ENCODE results near the gene TMEM141. TPM values are rescaled to one million over a fixed set of nuclear protein-coding genes. Genes with fewer than 3 reads are reported as not detected.
"Not testable (repeated sequence)": the region's sequence is repeated elsewhere in the genome, so short reads cannot be mapped to it uniquely, and the experiment has no call there.

Gene TMEM141
- total RNA-seq, 1 donor from 2014 or later: 37.8 TPM

DNA sequence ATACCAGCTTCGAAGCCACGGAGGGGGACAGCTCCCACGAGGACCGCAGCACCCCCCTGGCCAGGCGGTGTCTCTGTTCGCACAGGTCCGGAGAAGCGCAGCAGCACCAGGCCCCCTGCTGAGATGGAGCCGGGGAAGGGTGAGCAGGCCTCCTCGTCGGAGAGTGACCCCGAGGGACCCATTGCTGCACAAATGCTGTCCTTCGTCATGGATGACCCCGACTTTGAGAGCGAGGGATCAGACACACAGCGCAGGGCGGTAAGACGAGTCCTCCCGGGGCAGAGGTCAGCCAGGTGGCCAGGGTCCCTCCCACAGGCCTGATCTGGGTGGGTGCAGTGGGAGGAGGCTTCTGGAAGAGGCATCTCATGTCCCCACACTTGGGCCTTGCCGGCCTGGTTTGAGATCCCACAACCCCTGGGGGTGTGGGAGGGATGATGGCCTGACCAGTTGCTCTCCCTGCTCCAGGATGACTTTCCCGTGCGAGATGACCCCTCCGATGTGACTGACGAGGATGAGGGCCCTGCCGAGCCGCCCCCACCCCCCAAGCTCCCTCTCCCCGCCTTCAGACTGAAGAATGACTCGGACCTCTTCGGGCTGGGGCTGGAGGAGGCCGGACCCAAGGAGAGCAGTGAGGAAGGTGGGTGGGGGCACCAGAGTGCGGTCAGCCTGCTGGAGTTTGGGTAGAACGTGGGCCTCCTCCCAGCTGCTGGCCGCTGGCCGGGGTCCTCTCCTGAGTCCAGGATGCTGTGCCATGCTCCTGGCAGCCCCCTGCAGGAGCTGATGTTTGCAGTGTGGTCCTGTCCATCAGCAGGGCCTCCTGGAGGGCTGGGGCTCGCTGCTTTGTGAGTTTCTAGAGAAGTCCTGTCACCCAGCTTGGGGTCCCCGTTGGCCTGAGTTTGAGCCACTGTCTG is 48.3 kb downstream of the TMEM141 start:
- intact Hi-C loops (cut with DNase I): loop anchor here (10.0 kb wide), 1 partner anchor 185 kb away; the partner anchor contains the start of gene ABCA2
- no peak for DNase-seq (ENCODE audit: low spot score)
- ATAC-seq: no peak

DNA sequence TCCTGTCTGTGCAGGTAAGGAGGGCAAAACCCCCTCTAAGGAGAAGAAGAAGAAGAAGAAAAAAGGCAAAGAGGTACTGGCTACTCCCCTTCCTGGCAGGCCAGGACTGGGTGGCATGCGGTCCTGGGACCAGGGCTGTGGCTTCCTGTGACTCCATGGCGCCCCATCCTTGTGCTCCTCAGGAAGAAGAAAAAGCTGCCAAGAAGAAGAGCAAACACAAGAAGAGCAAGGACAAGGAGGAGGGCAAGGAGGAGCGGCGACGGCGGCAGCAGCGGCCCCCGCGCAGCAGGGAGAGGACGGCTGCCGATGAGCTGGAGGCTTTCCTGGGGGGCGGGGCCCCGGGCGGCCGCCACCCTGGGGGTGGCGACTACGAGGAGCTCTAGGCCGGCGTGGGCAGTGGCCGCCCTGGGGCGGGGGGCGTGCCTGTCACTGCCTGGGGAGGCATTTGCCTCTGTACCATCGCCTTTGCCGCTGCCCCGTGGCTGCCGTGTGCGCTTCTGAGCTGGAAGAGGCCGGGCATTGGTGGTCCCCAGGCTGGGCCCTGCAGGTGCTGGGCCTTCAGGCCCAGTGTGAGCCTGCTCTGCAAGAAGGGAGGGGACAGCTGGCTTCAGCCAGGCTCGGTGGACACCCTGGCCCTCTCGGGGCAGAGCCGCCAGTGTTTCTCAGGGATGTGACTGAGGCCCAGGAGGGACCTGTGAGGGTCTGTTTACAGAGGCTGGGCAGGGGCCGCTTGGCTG is 49.2 kb downstream of the TMEM141 start:
- intact Hi-C loops (cut with DNase I): loop anchor here (10.0 kb wide), 1 partner anchor 184 kb away; the partner anchor contains the start of gene ABCA2
- no peak for ATAC-seq
- DNase-seq (ENCODE audit: low spot score): no peak

DNA sequence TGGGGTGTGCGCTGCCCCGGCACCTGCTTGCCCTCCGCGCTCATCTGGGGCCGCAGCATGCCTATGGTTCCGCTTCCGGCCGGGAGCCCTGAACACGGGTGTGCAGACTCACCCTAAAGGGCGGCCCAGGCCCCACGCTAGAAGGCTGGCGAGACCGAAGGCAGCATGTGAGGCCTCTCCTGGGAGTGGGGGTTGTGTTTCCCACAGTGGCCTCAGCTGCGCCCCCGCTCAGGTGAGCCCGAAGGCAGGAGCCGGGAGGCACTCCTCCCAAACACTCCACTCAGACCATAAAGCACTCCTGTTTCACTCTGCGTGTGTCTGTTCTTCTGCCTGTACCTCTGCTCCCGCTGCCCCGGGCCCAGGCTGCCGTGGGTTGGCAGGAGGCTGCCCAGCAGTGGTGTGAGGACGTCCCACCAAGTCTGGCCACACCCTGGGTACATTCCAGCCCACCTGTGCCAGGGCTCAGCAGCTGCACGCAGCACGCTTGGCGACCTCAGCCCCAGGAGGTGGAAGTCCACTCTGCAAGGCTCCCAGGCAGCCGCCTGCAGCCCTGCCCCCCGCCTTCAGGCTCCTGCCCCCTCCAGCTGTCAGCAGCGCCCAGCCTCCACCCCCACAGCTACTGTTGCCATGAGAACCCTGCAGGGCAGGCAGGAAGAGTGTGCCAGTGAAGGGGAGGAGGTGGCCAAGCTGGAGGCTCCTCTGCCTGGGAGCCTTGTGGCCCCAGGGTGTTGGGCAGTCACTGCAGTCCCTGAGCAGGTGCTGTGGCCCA is 49.9 kb downstream of the TMEM141 start:
- intact Hi-C loops (cut with DNase I): loop anchor here (10.0 kb wide), 1 partner anchor 184 kb away; the partner anchor contains the start of gene ABCA2
- DNase-seq (ENCODE audit: low spot score) (no peak), ATAC-seq (peak; percentile 41)

DNA sequence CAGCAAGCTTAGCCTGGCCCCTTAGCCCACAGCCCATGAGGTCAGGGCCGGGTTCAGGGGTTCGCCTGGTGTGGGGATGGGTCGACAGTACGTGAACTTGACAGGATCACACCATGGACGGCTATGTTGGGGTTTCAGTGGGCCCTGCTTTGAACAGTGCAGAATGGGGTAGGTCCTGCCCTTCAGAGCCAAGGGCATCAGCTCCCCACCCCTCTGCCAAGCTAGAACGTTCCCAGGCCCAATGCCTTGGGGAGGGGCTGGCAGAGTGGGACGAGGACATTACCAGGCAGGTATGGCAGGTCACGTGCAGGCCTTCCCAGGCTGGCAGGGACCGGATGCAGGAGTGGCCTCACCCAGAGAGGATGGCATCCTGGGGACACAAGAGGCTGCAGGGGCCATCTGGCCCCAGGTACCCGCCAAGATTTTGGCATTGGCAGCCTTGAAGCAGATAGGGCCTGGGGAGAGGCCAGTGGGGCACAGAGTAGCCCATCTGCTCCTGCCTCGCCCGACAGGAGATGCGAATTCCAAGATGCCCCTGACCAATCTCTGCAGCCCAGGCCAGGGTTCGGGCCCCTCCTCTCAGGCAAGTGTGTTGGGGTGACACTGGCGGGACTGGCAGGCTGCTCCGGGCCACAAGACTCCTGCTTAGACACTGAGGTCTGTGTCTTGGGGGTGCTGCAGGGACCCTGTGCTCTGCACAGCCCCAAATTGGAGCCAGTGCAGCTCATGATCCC is 50.7 kb downstream of the TMEM141 start:
- intact Hi-C loops (cut with DNase I): loop anchor here (10.0 kb wide), 1 partner anchor 183 kb away; the partner anchor contains the start of gene ABCA2
- peak; percentile 1 for ATAC-seq
- DNase-seq (ENCODE audit: low spot score): not testable (repeated sequence)

- DNase-seq (ENCODE audit: low spot score) (peak; percentile 84), ATAC-seq (peak; percentile 84)
- intact Hi-C loops (cut with DNase I): loop anchor here (10.0 kb wide), 1 partner anchor 182 kb away; the partner anchor contains the start of gene ABCA2
Observed at GRCh38 chr9:136842380-136842948, 51.3 kb downstream of the TMEM141 start, which contains the start of gene AJM1. AJM1 (plus strand) TSS chr9:136842478; CDS start chr9:136844415, 1,937 bp downstream.

Small RNA genes lying within 50 kb of the gene (microRNA-seq; reads per million reads assigned to microRNA genes)
- not detected for gene MIR4292
- not detected for gene MIR6722

Other genes starting within 250 kb of the TMEM141 start
- 84.2 TPM for gene NOTCH1, start 245.3 kb upstream of the TMEM141 start, total RNA-seq
- gene EGFL7, start 128.4 kb upstream of the TMEM141 start, total RNA-seq: 242 TPM
- 33.9 TPM for gene AGPAT2, start 103.9 kb upstream of the TMEM141 start, total RNA-seq
- gene DIPK1B, start 78.8 kb upstream of the TMEM141 start, total RNA-seq: 11.6 TPM
- 5.5 TPM for gene LCN10, start 48.4 kb upstream of the TMEM141 start, total RNA-seq
- 7.0 TPM for gene LCN6, start 42.8 kb upstream of the TMEM141 start, total RNA-seq
- not detected for gene LCN8, start 33.1 kb upstream of the TMEM141 start, total RNA-seq
- gene LCN15, start 26.8 kb upstream of the TMEM141 start, total RNA-seq: not detected
- 2.5 TPM for gene CCDC183, start 5.0 kb downstream of the TMEM141 start, total RNA-seq
- 46.9 TPM for gene RABL6, start 16.6 kb downstream of the TMEM141 start, total RNA-seq
- 3.1 TPM for gene AJM1, start 51.1 kb downstream of the TMEM141 start, total RNA-seq
- gene PHPT1, start 58.1 kb downstream of the TMEM141 start, total RNA-seq: 76.4 TPM
- gene MAMDC4, start 61.0 kb downstream of the TMEM141 start, total RNA-seq: 3.0 TPM
- 201 TPM for gene EDF1, start 75.0 kb downstream of the TMEM141 start, total RNA-seq
- gene TRAF2, start 95.2 kb downstream of the TMEM141 start, total RNA-seq: 17.0 TPM
- 59.9 TPM for gene FBXW5, start 153.4 kb downstream of the TMEM141 start, total RNA-seq
- not detected for gene C8G, start 153.9 kb downstream of the TMEM141 start, total RNA-seq
- 8.6 TPM for gene LCN12, start 160.9 kb downstream of the TMEM141 start, total RNA-seq
- gene PTGDS, start 186.2 kb downstream of the TMEM141 start, total RNA-seq: 1,668 TPM
- gene LCNL1, start 191.6 kb downstream of the TMEM141 start, total RNA-seq: 4.1 TPM
- 46.6 TPM for gene PAXX, start 201.1 kb downstream of the TMEM141 start, total RNA-seq
- gene CLIC3, start 205.2 kb downstream of the TMEM141 start, total RNA-seq: 11.3 TPM
- gene ABCA2, start 236.9 kb downstream of the TMEM141 start, total RNA-seq: 298 TPM
- 0.18 TPM for gene FUT7, start 240.7 kb downstream of the TMEM141 start, total RNA-seq

All from sciatic nerve (tissue), 2 donors.